SK-N-SH (cell line): ENCODE data around the gene OGDHL. TPM values are rescaled to one million over a fixed set of nuclear protein-coding genes. Genes with fewer than 3 reads are reported as not detected.

Experiments used
- CTCF ChIA-PET: fragments of 300-600, 350-600 bp; formaldehyde crosslinking; extraction: SDS; loops from one replicate; lab custom pipeline; 2021; lab: Yijun Ruan, JAX
- POLR2A ChIA-PET: fragments of 350-600 bp; sonication (Branson Sonifier 250); formaldehyde crosslinking; extraction: SDS; loops from one replicate; lab custom pipeline; 2020; ENCODE audit warnings: antibody characterized with exemption, inconsistent platforms; lab: Yijun Ruan, JAX
- DNase-seq: peaks from one replicate; pipeline ENCODE4 v3.0.0; 2012
- H2AFZ ChIP-seq: fragments of 200-600 bp; sonication (generic); 2 replicates; pipeline ENCODE4 v1.8.1; 2016; ENCODE audit warnings: antibody characterized with exemption, mild to moderate bottlenecking, low read depth
- H3F3A ChIP-seq: fragments of 200-600 bp; sonication (generic); replicated peaks from 2 replicates; pipeline ENCODE3; 2016; ENCODE audit warnings: antibody characterized with exemption, mild to moderate bottlenecking; ENCODE audit not compliant: insufficient read depth
- H3K27ac ChIP-seq, 2 experiments: fragments of 200-500 bp in 1 of 2; fragments of 200-600 bp in 1 of 2; sonication (Bioruptor generic) in 1 of 2; sonication (generic), shearing (Covaris generic) in 1 of 2; 2 replicates each; pipeline versions ENCODE4 v1.5.1 to v1.6.1; 2014 to 2016; ENCODE audit warnings: low read depth in 2 of 2, inconsistent platforms in 1 of 2, low read length in 1 of 2, mild to moderate bottlenecking in 1 of 2, mixed read lengths in 1 of 2
- H3K27me3 ChIP-seq: fragments of 200-600 bp; sonication (generic), shearing (Covaris generic); 2 replicates; pipeline ENCODE4 v1.6.1; 2016; ENCODE audit warnings: mixed run types; ENCODE audit not compliant: insufficient read depth
- H3K36me3 ChIP-seq, 2 experiments: fragments of 200-500 bp in 1 of 2; fragments of 200-600 bp in 1 of 2; sonication (Bioruptor generic) in 1 of 2; sonication (generic) in 1 of 2; replicated peaks in 1 of 2; 2 replicates each; pipeline versions ENCODE3 to v1.5.1; 2014 to 2016; ENCODE audit warnings: low read length in 1 of 2, mild to moderate bottlenecking in 1 of 2; ENCODE audit not compliant: insufficient read depth in 2 of 2, control insufficient read depth in 1 of 2
- H3K4me1 ChIP-seq, 2 experiments: fragments of 200-500 bp in 1 of 2; fragments of 200-600 bp in 1 of 2; sonication (Bioruptor generic) in 1 of 2; sonication (generic), shearing (Covaris generic) in 1 of 2; 2 replicates each; pipeline versions ENCODE4 v1.5.1 to v1.6.1; 2014 to 2016; ENCODE audit warnings: low read depth in 1 of 2, low read length in 1 of 2, mixed run types in 1 of 2; ENCODE audit not compliant: insufficient read depth in 2 of 2, control insufficient read depth in 1 of 2
- H3K4me2 ChIP-seq: fragments of 200-600 bp; sonication (generic), shearing (Covaris generic); 2 replicates; pipeline ENCODE4 v1.6.1; 2017; ENCODE audit warnings: mixed run types
- H3K4me3 ChIP-seq, 2 experiments: fragments of 200-500 bp in 1 of 2; fragments of 200-600 bp in 1 of 2; sonication (Bioruptor generic) in 1 of 2; sonication (generic), shearing (Covaris generic) in 1 of 2; 2 replicates each; pipeline versions ENCODE4 v1.5.1 to v1.8.1; 2014 to 2016; ENCODE audit warnings: low read depth in 2 of 2, inconsistent platforms in 1 of 2, low read length in 1 of 2, mild to moderate bottlenecking in 1 of 2, mixed read lengths in 1 of 2, moderate library complexity in 1 of 2
- H3K79me2 ChIP-seq: fragments of 200-600 bp; sonication (generic); 2 replicates; pipeline ENCODE4 v1.8.1; 2017; ENCODE audit warnings: mild to moderate bottlenecking; ENCODE audit not compliant: insufficient read depth
- H3K9ac ChIP-seq: fragments of 200-600 bp; sonication (generic); 2 replicates; pipeline ENCODE4 v1.6.1; 2017; ENCODE audit warnings: mixed run types
- H3K9me2 ChIP-seq: fragments of 200-600 bp; sonication (generic); 2 replicates; pipeline ENCODE4 v1.6.1; 2017; ENCODE audit warnings: mixed run types
- H3K9me3 ChIP-seq: fragments of 200-600 bp; sonication (generic); 2 replicates; pipeline ENCODE4 v1.6.1; 2017; ENCODE audit warnings: mixed run types, mild to moderate bottlenecking, moderate library complexity
- H4K20me1 ChIP-seq: fragments of 200-600 bp; sonication (generic); 2 replicates; pipeline ENCODE4 v1.6.1; 2017; ENCODE audit warnings: mild to moderate bottlenecking, mixed run types; ENCODE audit not compliant: insufficient read depth
- CHD2 ChIP-seq: fragments of 150-350 bp; IDR thresholded peaks from 2 replicates; pipeline ENCODE4 v1.6.1; 2018; ENCODE audit warnings: low read length; ENCODE audit not compliant: partially characterized antibody
- CTCF ChIP-seq: fragments of 200-600 bp; sonication (generic); IDR thresholded peaks from 2 replicates; pipeline ENCODE4 v1.6.1; 2017; ENCODE audit warnings: antibody characterized with exemption, mild to moderate bottlenecking, moderate library complexity
- ELF1 ChIP-seq: IDR thresholded peaks from 2 replicates; pipeline ENCODE4 v1.4.0; 2012
- EP300 ChIP-seq, 2 experiments: IDR thresholded peaks; 2 replicates each; pipeline versions ENCODE4 v1.4.0 to v1.6.1; 2012; ENCODE audit warnings: borderline replicate concordance in 1 of 2, low read depth in 1 of 2, low read length in 1 of 2
- FOSL2 ChIP-seq: IDR thresholded peaks from 2 replicates; pipeline ENCODE4 v1.4.0; 2012; ENCODE audit warnings: low read depth, mild to moderate bottlenecking, moderate library complexity, borderline replicate concordance
- FOXM1 ChIP-seq: IDR thresholded peaks from 2 replicates; pipeline ENCODE4 v1.4.0; 2012; ENCODE audit warnings: low read depth, mild to moderate bottlenecking
- GABPA ChIP-seq: IDR thresholded peaks from 2 replicates; pipeline ENCODE4 v1.4.0; 2012; ENCODE audit warnings: low read depth, mild to moderate bottlenecking
- JUND ChIP-seq: IDR thresholded peaks from 2 replicates; pipeline ENCODE4 v1.4.0; 2012
- MXI1 ChIP-seq: IDR thresholded peaks from 2 replicates; pipeline ENCODE4 v1.6.1; 2012; ENCODE audit warnings: mild to moderate bottlenecking, low read depth, low read length, improper control_type of control experiment
- NRF1 ChIP-seq: IDR thresholded peaks from 2 replicates; pipeline ENCODE4 v1.6.1; 2012; ENCODE audit warnings: low read depth, mild to moderate bottlenecking, low read length
- PBX3 ChIP-seq: IDR thresholded peaks from 2 replicates; pipeline ENCODE4; 2012
- RCOR1 ChIP-seq: fragments of 150-350 bp; IDR thresholded peaks from 2 replicates; pipeline ENCODE4 v1.6.1; 2017; ENCODE audit warnings: antibody characterized with exemption, low read length
- SMC3 ChIP-seq: IDR thresholded peaks from 2 replicates; pipeline ENCODE4 v1.6.1; 2012; ENCODE audit warnings: low read depth, low read length, improper control_type of control experiment
- WGBS: methylation state at CpG from one replicate; pipeline ENCODE4 v1.1.6; 2017; ENCODE audit warnings: low lambda C conversion rate; 5-methylcytosine and 5-hydroxymethylcytosine counted together
- polyA plus RNA-seq, 3 experiments: library from polyadenylated mRNA; depleted of rRNA; stranded (reverse); fragments of >200 nt; gene quantifications; 2 replicates each; pipeline ENCODE4 v1.2.3, GENCODE V29; 2012
- TF ChIP-seq, protein P1 (sequence below): IDR thresholded peaks from 2 replicates; pipeline ENCODE4 v1.4.0; 2012; ENCODE audit warnings: low read depth, borderline replicate concordance
- TF ChIP-seq, protein P2 (sequence below): IDR thresholded peaks from 2 replicates; pipeline ENCODE4 v1.4.0; 2012; ENCODE audit warnings: low read depth

The OGDHL gene
- polyA plus RNA-seq, 1 of the 3 experiments (the other 2 are of a cell fraction) = 25.4 TPM

GRCh38 chr10:49761201-49761788, 828 bp downstream of the OGDHL start (continued):
- TF ChIP-seq, protein P1, sequence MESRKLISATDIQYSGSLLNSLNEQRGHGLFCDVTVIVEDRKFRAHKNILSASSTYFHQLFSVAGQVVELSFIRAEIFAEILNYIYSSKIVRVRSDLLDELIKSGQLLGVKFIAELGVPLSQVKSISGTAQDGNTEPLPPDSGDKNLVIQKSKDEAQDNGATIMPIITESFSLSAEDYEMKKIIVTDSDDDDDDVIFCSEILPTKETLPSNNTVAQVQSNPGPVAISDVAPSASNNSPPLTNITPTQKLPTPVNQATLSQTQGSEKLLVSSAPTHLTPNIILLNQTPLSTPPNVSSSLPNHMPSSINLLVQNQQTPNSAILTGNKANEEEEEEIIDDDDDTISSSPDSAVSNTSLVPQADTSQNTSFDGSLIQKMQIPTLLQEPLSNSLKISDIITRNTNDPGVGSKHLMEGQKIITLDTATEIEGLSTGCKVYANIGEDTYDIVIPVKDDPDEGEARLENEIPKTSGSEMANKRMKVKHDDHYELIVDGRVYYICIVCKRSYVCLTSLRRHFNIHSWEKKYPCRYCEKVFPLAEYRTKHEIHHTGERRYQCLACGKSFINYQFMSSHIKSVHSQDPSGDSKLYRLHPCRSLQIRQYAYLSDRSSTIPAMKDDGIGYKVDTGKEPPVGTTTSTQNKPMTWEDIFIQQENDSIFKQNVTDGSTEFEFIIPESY = no peak
- no peak for TF ChIP-seq FOXM1
- TF ChIP-seq GABPA = no peak
- no peak for TF ChIP-seq ELF1
- TF ChIP-seq PBX3 = no peak
- TF ChIP-seq, protein P2, sequence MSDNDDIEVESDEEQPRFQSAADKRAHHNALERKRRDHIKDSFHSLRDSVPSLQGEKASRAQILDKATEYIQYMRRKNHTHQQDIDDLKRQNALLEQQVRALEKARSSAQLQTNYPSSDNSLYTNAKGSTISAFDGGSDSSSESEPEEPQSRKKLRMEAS = no peak

GRCh38 chr10:49760789-49761188, 1.3 kb downstream of the OGDHL start:
- H3K36me3 ChIP-seq = peaks cover 0 to 15% of the 10 kb centered on the region in 2 experiments
- CTCF ChIA-PET = interaction anchor here (5.7 kb wide), 1 partner anchor 167 kb away, joined by 32 read pairs; no protein-coding TSS in a partner anchor
- POLR2A ChIA-PET = interaction anchor here (1.1 to 1.4 kb wide), 2 partner anchors 142 to 165 kb away, joined by 3 to 4 read pairs; no protein-coding TSS in a partner anchor

More at GRCh38 chr10:49760789-49761188, 1.3 kb downstream of the OGDHL start:
- no peak for TF ChIP-seq NRF1
- TF ChIP-seq ELF1 = no peak
- no peak for TF ChIP-seq CHD2
- TF ChIP-seq SMC3 = no peak
- no peak for TF ChIP-seq MXI1
- no peak for TF ChIP-seq PBX3
- no peak for TF ChIP-seq RCOR1
- no peak for TF ChIP-seq GABPA
- TF ChIP-seq JUND = no peak
- no peak for TF ChIP-seq EP300 (IDR thresholded peaks at IDR 0.05; ENCODE audit: borderline replicate concordance in 1 of 2, low read depth in 1 of 2, low read length in 1 of 2)
- no peak for TF ChIP-seq FOSL2
- no peak for TF ChIP-seq CTCF
- TF ChIP-seq FOXM1 = no peak
- H2AFZ ChIP-seq = no peak overlapping the region
- no peaks in the 10 kb centered on the region; the same call in 1 of the 2 replicates for H3K27me3 ChIP-seq
- no peak overlapping the region for H3K9ac ChIP-seq
- H3K4me3 ChIP-seq = peak overlapping the region in 1 of 2 experiments; percentile 92; a peak in 1 of 4 replicates
- H3K9me3 ChIP-seq = no peaks in the 10 kb centered on the region
- no peaks in the 10 kb centered on the region for H4K20me1 ChIP-seq
- H3K9me2 ChIP-seq = no peaks in the 10 kb centered on the region
- WGBS = 43% methylated on average over 2 of the region's 3 CpGs
- H3K4me1 ChIP-seq = peaks cover 0 to 32% of the 10 kb centered on the region in 2 experiments; a peak in 1 of 4 replicates
- H3K79me2 ChIP-seq = no peaks in the 10 kb centered on the region
- H3K27ac ChIP-seq = no peak overlapping the region
- H3K4me2 ChIP-seq = peak overlapping the region; percentile 97; the same call in 1 of the 2 replicates
- DNase-seq = peak; percentile 27
- no peaks in the 10 kb centered on the region for H3F3A ChIP-seq
